ENCODE results near the gene AMBRA1.
"Not testable (repeated sequence)": the region's sequence is repeated elsewhere in the genome, so short reads cannot be mapped to it uniquely, and the experiment has no call there.

AMBRA1 gene

DNA sequence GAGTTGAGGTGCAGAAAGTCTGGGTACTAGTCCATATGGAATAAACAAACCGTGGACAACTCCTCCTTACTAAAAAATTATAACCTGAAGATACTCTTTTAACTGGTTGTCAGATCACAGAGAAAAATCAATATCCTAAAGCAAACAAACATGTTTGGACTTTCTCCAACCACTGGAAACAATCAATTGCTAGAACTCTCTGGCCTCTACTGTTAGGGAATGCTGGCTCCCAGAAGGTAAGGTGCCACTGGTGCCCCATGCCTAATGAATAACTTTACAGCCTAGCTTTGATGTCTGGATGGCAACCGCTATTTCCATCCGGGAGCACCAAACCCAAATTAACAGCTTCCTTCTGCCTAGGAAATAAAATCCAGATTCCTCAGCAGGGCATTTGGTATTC is 74.5 kb downstream of the AMBRA1 start:
- no peak for TF ChIP-seq CTCF (IDR thresholded peaks at IDR 0.05)
- Mint-ChIP-seq H3K27me3 (ENCODE audit: low read depth, poor library complexity) (no peaks in the 10 kb centered on the region), H3K4me1 (peaks cover 13% of the 10 kb centered on the region), H3K36me3 (ENCODE audit: low read depth) (peaks cover 12% of the 10 kb centered on the region), H3K9me3 (no peaks in the 10 kb centered on the region), H3K4me3 (no peak overlapping the region), H3K27ac (no peak overlapping the region)
- DNase-seq: no peak

- H3K27ac Mint-ChIP-seq; H3K27me3 Mint-ChIP-seq (ENCODE audit: low read depth, poor library complexity); H3K4me3 Mint-ChIP-seq; DNase-seq; H3K9me3 Mint-ChIP-seq: not testable (repeated sequence)
- Mint-ChIP-seq H3K36me3 (ENCODE audit: low read depth) (peaks cover 12% of the 10 kb centered on the region), H3K4me1 (peaks cover 13% of the 10 kb centered on the region)
Observed at GRCh38 chr11:46518928-46519327, 74.9 kb downstream of the AMBRA1 start.

- no peaks in the 10 kb centered on the region for H3K27me3 Mint-ChIP-seq (ENCODE audit: low read depth, poor library complexity)
- H3K27ac Mint-ChIP-seq: peak overlapping the region; percentile 22
- no peak for TF ChIP-seq CTCF (IDR thresholded peaks at IDR 0.05)
- DNase-seq: no peak
- peaks cover 9% of the 10 kb centered on the region for H3K36me3 Mint-ChIP-seq (ENCODE audit: low read depth)
- H3K4me1 Mint-ChIP-seq: no peaks in the 10 kb centered on the region
- H3K9me3 Mint-ChIP-seq: no peaks in the 10 kb centered on the region
- no peak overlapping the region for H3K4me3 Mint-ChIP-seq
Observed at GRCh38 chr11:46514370-46514769, 79.5 kb downstream of the AMBRA1 start.

GRCh38 chr11:46513934-46514342 is 79.9 kb downstream of the AMBRA1 start:
- no peak for DNase-seq
- Mint-ChIP-seq H3K9me3 (no peaks in the 10 kb centered on the region), H3K36me3 (ENCODE audit: low read depth) (peaks cover 13% of the 10 kb centered on the region), H3K4me3 (no peak overlapping the region), H3K4me1 (no peaks in the 10 kb centered on the region), H3K27me3 (ENCODE audit: low read depth, poor library complexity) (no peaks in the 10 kb centered on the region), H3K27ac (peak overlapping the region; percentile 22)
- TF ChIP-seq CTCF (IDR thresholded peaks at IDR 0.05): no peak

DNA sequence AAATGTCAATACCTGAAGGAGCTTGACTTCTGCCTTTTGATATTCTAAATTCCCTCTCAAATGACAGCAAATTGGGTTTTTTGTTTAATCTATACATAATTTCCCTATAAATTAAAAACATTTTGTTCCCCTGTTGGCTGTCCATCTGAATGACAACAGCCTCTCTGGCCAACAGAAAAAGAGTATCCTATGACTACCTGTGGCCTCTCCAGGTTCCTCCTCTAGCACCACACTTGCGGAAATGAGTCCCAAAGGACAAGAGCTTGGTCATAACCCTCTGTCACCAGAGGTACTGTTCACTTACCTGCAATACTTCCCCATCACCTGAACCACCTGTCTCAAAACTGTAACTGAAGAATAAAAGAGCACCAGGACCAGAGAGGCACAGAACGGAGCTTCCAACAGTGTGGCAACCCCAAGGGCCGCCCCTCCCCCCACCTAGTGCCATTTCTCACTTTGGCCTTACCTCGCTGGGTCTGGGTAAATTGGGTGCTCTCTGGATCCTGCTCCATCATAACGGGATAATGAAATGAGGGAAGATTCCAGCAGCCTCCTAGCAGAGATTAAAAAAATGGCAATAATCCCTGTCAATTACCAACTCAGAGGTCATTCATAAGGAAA is 81.5 kb downstream of the AMBRA1 start:
- Mint-ChIP-seq H3K4me1 (no peaks in the 10 kb centered on the region), H3K27me3 (ENCODE audit: low read depth, poor library complexity) (no peaks in the 10 kb centered on the region), H3K4me3 (no peak overlapping the region), H3K36me3 (ENCODE audit: low read depth) (peaks cover 25% of the 10 kb centered on the region), H3K9me3 (no peaks in the 10 kb centered on the region), H3K27ac (peak overlapping the region; percentile 34)
- TF ChIP-seq CTCF (IDR thresholded peaks at IDR 0.05): no peak
- no peak for DNase-seq

GRCh38 chr11:46511342-46511741 is 82.5 kb downstream of the AMBRA1 start:
- Mint-ChIP-seq H3K4me1 (peaks cover 4% of the 10 kb centered on the region), H3K4me3 (no peak overlapping the region), H3K27ac (no peak overlapping the region), H3K36me3 (ENCODE audit: low read depth) (peaks cover 31% of the 10 kb centered on the region), H3K9me3 (no peaks in the 10 kb centered on the region), H3K27me3 (ENCODE audit: low read depth, poor library complexity) (no peaks in the 10 kb centered on the region)
- no peak for DNase-seq
- no peak for TF ChIP-seq CTCF (IDR thresholded peaks at IDR 0.05)

Measured in nephron progenitor cell (in vitro differentiated cells).